ENCODE measurements around the gene TOR2A.

TOR2A gene

DNA sequence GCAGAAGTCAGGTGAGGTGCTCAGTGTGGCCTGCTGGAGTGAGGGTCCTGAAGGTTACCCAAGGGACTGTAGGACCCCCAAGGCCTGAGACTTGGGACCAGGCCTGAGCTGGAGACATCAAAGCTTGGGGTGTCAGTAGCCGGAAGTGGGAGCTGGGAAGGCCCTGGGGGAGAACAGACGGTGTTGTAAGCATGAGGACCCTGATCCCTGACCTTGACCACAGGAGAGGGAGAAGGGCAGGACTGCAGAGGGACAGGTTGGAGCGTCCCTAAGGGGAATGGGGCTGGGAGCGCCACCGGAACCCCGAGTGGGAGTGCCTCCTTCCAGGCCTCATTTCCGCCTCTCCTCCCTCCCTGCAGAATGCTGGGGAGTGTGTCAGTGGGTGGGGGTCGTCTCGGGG, 18.7 kb downstream of the TOR2A start:
- DNase-seq, result no peak

DNA sequence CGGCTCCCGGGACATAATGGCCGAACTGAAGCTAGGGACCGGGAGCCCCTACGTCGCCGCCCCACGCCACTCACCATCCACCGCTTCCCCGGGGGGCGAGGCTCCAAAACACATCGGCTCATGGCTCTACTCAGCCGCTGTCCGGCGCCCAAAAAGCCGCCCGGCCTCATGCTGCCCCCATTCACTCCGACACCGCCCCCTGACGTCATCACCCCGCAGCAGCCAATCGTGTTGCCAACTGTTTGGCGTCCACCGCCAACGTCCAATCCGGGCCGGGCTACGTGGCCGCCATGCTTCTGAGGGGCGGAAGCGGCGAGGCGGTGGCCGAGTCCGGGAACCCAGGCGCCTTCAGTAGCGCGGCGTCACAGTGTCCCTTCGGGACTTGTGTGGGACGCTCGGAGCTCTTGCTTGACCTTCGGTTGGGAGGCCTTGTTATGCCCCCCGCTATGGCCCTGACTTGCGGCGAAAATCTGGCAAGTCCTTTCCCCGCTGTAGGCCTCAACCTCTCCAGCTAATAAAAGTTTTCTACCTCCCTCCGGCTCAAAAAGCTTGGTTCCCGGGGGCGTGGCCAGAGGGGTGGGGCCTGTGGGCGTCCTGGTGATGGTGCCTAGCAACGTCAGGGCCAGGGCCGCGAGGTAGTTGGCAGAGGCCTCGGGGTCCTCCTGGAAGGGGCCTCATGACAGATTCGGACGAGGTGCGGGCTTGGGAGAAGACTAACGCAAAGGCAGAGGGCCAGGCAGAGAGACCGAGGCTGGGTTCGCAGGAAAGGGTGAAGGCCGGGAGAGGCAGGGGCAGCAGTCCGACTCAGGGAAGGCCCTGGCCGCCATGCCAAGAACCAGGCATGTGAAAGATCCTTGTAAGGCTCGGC, 19.4 kb downstream of the TOR2A start, which contains the start of the genes PTRH1 and TTC16:
Gene PTRH1, minus strand, starts transcription at position 194 of the 868 bp plus-strand sequence. Its CDS starts 24 bp downstream, at position 170.
Gene TTC16, plus strand, starts transcription at position 610 of the 868 bp plus-strand sequence. Its CDS starts 67 bp downstream, at position 677.
- peak; percentile 95 to 96 for DNase-seq

DNA sequence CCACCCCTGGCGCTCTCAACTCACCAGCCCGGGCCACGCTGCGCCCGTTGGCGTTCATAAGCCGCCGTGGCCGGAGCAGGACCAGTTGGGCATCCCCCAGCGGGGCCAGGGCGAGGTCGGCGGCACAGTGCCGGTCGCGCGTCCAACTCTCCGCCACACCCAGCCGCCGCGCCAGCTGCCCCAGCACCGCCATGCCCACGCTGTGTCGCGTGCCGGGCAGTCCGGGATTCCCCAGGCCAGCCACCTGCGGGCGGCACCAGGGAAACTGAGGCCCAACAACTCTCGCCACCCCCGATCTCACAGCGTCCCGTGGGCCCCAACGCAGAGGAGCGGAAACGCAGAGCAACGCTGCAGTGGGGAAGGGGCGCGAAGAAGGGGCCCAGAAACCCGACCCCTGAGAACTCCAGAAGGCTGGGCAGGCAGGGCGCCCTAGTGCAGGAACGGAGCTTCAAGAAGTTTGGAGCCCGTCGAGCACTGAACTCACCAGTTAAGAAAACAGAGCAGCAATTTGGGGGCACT, 20.1 kb downstream of the TOR2A start:
- peak in 1 of 2 donors; percentile 11 for DNase-seq

DNA sequence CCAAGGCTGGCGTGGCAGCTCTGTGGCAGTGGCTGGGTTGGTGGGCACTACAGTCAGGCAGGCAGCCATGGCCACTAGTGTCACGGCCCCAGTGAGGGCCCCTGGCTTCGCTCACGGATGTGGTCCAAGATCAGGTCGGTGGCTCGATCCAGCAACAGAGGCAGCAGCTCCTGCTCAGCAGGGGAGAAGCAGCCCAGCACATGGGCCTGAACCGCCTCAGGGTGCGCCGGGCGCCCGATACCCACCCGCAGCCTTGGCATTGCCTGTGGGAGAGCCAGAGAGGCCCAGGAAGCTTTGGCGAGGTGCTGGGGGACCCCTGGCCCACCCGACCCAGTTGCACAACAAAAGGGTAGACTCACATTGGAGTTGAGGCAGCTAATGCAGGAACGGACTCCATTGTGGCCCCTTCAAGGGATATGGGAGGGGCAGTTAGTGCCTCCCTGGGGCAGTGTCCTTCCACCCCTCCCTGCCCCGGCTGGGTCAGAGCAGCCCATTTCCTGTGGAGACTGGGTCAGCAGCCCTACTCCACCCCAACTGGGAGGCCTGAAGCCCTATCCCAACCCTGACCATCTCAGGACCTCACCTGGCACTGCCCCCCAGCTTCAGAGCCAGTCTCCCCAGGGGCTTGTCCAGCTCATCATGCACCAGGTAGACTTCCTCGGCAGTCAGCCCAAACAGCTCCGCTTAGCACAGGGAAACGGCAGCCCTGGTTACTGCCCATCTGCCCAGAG, 20.9 kb downstream of the TOR2A start:
- no peak for DNase-seq

DNA sequence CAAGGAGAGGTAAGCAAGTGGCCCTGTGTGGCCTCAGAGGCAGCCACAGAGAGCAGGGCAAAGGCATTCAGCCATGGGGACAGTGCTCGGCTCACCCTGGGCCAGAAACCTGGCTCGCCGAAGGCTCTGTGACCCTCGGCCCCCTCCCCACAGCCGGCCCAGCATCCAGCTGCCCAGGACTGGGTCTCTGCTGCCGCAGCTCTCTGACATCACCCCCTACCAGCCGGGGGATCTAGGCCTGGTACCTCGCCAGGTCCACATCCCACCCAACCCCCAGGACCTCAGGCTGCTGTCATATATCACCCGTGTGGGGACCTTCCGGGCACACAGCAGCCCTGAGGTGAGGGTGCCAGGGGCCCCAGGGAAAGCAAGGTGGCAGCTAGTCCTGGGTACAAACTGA, 22.2 kb downstream of the TOR2A start:
- DNase-seq, result no peak

DNA sequence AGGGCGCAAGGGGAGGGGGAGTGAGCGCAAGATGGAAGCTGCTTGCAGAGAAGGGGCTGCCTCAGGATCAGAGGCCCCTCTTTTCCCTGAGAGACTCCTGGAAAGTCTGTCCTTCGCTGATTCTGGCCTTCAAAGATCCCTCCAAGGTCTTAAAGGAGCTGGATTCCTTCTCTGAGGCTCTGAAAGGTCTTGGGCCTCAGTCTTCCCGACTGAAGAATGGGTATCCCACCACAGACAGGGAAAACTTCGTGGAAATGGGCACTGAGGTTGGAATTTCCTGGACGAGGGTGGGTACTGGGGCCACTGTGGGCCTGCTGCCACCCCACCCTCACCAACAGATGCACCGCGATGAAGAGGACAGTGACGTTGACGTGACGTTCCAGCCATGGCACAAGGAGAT, 22.7 kb downstream of the TOR2A start:
- no peak for DNase-seq

DNA sequence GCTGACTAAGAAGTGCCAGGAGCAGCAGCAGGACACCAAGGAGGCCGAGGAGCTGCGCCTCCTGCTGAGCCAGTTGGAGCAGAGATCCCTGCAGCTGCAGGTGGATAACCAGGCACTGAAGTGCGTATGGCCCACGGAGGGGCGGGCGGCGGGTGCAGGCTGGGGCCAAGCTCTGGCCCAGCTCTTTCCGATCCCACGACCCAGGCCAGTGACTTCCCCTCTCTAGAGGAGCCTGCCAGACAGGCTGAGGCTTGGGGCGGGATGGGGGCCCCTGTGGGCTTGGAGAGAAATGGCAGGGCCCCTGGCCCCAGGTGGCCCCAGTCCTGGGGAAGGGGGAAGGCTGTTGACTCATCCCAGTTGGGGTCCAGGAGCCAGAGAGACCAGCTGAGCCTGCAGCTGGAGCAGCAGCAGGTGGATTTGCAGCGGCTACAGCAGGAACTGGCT, 23.2 kb downstream of the TOR2A start:
- no peak for DNase-seq

DNA sequence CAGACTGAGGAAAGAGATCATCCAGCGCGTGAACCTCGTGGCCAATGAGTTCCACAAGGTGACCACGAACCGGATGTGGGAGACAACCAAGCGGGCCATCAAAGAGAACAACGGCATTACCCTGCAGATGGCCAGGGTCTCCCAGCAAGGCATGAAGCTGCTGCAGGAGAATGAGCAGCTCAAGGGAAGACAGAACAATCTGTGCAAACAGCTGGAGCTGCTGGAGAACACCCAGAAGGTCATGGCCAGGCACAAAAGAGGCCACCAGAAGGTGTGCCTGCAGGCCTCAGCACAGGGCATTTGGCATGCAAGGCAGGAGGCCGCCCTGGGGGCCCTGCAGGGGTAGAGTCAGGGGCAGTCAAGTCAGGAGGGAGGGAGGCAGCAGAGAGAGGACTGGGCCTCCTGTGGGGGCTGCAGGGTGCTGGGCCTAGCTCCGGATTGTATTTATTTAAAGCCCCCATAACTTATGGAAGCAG, 23.8 kb downstream of the TOR2A start:
- DNase-seq, result no peak

DNA sequence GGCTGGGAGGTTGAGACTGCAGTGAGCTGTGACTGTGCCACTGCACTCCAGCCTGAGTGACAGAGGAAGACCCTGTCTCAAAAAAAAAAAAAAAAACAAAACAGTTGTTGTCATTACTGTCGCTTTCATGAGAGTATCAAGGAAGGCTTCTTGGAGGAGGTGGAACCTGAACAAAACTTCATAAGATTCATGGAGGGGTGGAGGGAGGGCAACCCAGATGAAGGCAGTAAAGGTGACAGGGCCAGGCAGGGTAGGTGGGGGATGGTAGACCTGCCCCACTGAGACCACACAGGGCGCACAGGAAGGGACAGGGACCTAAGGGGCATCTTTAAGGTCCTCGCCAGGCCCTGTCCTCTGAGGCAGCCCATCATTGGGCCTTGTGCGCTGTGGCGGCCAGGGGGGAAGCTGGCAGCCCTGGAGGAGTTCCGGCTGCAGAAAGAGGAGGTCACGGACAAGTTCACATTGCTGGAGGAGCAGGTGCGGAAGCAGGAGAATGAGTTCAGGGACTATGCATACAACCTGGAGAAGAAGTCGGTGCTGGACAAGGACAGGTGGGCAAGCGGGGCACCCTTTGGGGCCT, 24.8 kb downstream of the TOR2A start:
- no peak for DNase-seq

DNA sequence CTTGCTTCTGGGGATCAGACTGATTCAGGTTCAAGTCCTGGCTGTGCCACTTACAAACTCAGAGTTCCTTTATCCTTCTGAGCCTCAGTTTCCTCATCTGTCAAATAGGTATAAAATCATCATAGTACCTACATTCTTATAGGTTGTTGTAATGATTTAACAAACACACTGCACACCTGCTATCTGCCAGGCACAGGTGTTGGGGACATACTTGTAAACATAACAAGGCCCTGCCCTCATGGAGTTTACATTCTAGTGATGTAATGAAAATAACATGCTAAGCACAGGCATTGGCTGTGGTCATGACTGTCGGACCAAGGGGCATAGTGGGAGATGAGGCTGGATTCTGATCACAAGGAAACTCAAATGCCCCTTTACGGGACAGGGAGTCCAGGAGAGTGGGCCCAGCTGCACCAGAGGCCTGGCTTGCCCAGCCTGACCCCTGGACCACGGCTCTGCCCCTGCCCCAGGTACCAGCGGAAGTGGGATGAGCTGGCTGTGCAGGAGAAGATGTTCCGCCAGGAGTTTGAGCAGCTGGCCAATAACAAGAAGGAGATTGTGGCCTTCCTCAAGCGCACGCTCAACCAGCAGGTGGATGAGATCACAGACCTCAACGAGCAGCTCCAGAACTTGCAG, 26.0 kb downstream of the TOR2A start:
- no peak for DNase-seq

DNA sequence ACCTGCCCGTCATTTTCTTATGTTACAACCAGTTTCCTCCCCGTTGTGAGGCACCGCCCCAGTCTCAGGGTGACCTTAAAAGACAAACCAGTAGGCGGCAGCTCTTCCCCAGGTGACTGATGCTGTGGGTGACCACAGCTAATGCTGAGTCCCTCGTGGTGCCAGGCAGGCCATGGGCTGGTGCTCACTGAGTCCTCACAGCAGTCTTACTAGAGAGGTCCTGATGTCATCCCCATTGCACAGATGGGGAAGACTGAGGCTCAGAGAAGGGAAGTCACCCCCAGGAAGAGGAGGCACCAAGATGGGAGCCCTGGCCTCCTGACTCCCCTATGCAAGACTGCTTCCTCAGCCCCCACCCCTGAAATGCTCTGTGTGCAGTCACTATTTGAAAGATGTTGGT, 27.3 kb downstream of the TOR2A start:
- no peak for DNase-seq

DNA sequence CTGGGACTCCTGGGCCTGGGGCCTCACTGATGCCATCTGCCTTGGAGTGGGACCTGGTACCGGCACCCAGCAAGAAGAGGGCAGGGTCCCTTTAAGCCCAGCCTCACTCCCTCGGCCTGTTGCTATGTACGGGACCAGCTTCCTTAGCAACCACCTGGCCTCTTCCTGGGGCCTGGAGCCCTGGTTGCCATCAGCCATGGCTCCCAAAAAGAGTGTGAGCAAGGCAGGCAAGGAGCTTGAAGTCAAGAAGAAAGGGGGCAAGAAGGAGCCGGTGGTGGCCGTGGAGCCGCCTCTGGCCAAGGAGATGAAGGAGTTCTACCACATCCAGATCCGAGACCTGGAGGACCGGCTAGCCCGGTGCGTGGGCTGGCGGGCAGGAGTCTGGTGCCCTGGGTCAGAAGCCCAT, 28.3 kb downstream of the TOR2A start, which contains the start of gene CFAP157:
Gene CFAP157, plus strand, starts transcription at position 153 of the 406 bp plus-strand sequence. Its CDS starts 44 bp downstream, at position 197.
- no peak for DNase-seq

DNA sequence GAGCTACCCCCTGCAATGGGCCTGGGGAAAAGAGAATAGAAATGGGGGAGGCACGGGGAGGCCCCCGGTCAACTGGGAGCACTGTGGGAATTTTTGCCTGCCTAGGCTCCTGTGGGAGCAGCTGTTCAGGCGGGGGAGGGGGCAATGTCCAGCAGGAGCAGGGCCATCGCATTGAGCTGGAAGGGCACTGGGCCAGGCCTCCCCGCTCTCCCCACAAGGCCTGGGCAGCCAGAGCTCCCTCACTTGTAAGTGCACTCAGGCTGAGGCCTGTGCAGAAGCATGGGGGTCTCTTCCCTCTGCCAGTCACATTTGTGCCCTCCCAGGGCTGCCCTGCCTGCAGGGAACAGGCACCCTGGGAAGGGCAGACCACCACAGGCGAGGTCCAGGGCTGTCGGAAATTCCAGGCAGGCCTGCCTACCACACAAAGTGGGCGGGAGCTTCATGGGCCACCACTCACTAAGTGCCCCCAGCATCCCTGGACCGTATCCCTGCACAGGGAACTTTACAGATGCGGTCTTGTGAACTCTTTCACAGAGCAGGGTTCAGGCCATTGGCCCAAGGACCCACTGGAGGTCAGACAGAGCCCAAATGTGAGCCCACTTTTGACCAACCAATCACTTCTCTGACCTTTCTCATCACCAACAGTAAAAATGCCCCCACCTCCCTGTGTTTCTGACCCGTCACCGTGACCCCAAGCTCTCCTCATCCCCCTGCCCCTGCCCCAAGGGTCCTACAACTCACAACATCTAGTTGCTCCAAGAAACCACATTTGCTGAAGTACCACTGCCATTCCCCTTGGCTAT, 29.3 kb downstream of the TOR2A start:
- no peak for DNase-seq

DNA sequence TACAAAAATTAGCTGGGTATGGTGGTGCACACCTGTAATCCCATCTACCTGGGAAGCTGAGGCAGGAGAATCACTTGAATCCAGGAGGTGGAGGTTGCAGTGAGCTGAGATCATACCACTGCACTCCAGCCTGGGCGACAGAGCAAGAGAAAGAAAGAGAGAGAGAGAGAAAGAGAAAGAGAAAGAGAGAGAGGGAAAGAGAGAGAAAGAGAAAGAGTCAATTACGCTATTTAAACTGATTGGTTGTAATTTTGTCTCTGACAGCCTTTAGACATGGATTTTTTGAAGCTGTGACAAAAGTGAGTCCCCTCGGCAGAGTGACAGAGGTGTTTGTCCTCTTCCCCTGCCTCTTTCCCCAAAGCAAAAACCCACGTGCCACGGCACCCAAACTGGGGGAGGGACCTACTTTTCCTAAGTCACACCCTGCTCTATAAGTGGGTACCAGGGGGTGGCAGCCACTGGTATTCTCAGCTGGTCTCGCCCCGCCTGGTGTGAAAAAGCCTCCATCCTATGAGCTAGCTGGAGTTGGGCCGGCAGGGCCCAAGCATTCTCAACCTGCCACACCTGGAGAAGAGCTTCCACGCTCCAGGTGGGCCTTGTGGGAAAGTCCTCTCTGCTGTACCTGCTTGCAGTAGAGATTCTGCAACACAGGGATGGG, 31.7 kb downstream of the TOR2A start:
- no peak for DNase-seq

DNA sequence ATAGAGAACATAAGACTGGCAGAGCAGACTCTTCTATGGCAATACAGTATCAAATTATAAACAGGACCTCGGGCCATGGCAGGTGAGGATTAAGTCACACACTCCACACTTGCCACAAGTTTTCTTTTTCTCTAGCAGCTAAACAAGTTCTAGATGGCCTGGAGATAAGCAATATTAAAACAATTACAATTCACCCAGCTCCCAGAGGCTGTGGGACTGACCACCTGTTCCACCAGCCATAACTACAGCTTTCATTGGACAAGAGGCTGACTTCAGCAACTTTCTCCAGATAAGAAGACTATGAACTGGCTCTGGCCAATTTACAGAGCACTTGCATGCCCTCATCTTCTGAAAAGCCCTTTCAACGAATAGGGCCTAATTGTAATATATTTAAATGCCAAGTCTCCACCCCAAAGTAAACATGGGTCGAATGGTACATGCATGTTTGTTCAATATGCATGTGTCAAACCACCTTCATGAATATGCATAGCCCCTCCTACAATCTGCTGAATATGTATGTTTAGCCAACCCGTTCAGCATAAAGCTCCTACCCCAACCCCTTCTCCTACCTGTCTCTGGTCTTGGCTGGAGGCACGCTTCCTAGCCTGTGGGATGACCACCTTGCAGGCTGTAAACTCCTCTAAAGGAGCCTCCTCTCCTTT, 34.4 kb downstream of the TOR2A start:
- DNase-seq, result no peak

DNA sequence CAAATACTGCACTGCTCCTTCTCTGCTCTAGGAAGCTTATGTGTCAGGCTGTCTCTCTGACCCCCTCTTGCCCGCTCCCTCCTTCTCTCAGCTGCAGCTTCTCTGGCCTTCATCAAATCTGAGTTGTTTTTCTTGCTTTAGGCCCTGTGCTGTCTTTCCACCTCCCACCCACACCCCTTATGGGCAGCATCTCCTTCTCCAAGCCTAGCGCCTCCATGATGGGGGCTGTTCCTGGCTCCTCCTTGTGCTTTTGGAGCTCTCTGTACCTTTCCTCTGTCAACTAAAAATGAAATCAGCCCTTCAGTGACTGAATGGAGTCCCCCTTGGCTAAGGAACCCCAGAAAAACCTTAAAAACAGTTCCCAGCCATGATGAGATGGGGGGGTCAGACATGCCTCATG, 35.0 kb downstream of the TOR2A start:
- DNase-seq, result no peak

DNA sequence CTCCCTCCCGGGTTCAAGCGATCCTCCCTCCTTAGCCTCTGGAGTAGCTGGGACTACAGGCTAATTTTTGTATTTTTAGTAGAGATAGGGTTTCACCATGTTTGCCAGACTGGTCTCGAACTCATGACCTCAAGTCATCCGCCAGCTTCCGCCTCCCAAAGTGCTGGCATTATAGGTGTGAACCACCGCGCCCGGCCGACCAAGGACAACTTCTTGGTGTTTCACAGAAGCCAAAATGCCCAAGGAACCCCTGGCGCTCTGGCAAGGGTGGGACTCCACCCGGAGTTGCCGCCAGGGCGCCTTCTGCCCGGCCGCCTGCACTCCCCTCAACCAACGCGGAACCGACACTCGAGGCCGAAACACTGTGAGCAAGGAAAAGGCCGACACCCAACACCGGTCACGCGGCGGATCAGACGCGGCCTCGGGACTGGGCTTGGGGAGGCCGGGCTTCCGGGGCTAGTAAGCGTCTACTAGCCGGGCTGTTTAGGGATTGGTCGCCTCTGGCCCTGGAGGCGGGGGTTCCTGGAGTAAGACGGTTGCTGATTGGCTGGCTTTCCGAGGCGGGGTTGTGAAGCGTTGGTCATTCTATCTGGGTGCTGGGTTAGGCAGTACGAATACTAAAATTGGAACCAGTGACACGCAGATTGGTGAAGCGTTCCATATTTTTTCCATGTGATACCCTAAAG, 36.0 kb downstream of the TOR2A start:
- DNase-seq, result peak; percentile 81 to 82

DNA sequence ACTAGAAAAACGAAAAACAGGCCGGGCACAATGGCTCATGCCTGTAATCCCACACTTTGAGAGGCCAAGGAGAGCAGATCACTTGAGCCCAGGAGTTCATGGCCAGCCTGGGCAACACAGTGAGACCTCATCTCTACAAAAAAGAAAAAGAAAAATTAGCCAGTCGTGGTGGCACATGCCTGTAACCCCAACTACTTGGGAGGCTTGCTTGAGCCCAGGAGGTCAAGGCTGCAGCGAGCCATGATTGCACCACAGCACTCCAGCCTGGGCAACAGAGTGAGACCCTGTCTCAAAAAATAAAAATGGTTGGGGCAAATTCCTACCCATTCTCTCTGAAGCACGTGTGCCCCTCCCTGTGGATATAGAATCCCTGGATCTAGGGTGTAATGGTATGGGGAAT, 36.7 kb downstream of the TOR2A start:
- DNase-seq, result no peak

DNA sequence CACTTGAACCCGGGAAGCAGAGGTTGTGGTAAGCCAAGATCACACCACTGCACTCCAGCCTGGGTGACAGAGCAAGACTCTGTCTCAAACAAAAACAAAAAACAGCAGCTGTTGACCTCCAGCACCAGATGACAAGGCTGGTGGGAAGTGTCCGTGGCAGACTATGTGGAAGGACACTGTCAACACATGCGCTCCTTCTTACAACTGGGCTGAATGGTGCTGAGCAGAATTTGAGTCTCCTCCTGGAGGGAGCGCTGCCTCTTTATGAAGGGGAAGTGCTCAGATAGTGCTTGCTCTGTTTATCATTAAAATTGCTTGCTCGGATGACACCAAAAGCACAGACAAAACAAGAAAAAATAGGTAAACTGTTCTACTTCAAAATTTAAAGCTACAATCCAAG, 37.5 kb downstream of the TOR2A start:
- no peak for DNase-seq
